ENCODE measurements around the gene TMEM123. TPM values are rescaled to one million over a fixed set of nuclear protein-coding genes. Genes with fewer than 3 reads are reported as not detected.

Gene TMEM123
- total RNA-seq, 1 experiment from 2014 or later, result 149 TPM

DNA sequence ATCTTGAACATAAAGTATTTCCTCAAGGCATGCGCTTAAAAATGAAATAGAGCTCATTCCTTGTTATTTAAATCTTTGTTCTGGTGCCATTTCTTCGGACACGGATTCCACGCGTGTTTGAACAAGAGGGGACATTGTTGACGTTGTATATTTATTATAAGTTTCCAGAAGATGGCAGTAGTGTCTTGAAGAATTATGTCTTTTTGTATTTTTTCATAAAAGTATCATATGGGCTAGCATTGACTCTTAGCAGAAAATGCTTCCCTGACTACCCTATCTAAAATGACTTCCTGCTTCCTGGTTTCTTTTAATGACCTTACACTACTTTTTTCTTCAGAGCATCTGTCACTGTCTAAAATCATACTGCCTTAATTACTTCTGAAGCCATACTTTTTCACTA lies 85.2 kb downstream of the TMEM123 start:
- DNase-seq (ENCODE audit: low read depth), result peak; percentile 21

DNA sequence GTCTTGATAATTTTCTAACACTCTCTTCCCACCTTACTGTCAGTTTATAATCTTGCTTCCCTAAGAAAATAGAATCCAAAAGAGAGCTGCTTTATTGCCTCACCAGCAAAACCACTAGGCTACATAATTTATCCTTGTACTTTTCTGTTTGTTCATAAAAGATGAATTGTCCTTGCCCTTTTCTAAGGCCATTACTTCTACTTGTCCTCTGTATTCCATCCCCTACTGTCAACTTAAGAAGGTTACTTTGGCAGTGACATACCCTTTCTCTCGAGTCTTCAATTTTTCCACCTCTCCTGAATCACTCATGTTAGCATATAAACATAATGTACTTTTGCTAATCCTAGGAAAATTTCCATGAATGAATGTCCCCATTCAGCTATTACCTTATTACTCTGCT lies 87.6 kb downstream of the TMEM123 start:
- DNase-seq (ENCODE audit: low read depth), result no peak

DNA sequence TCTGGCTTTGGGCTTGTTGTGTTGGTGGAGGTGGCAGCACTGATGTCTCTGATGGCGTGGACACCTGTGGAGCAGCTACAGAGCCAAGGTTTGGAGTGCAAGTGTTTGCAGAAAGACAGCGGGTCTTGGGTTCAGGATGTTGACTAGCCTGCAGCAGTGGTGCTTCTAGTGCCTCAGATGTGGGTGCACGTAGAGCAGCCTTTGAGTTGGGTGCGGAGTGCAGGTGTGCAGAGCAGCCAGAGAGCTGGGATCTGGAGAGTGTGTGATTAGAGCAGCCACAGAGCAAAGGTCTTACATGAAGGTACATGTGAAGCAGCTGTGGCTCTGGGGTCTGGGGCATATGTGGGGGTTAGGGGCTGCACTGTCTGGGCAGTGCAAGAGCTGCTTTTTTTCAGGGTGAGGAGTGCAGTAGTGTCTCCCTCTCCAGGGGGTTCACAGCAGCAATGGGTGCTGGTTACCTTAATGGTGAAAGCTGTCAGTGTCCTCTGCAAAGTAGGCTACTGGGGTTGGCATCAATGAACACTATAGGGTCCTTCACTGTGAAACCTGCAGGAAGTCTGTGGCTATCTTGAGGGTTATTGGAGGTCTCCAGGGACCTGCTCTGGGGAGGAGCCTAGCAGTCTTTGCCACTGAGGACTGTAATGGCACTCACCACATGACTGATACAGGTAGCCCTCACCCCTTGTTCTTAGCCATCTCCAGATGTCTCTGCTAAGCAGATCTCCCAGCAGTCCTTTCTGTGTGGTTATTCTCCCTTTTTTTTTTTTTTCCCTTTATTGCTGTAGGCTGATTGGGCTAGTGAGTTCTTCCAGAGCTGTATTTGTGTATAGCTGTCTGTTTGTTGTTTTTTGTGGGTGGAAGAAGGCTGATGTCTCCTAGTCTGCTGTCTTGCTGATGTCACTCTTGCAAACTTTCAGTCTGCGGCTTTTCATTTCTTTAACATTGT lies 91.2 kb downstream of the TMEM123 start:
- no peak for DNase-seq (ENCODE audit: low read depth)

DNA sequence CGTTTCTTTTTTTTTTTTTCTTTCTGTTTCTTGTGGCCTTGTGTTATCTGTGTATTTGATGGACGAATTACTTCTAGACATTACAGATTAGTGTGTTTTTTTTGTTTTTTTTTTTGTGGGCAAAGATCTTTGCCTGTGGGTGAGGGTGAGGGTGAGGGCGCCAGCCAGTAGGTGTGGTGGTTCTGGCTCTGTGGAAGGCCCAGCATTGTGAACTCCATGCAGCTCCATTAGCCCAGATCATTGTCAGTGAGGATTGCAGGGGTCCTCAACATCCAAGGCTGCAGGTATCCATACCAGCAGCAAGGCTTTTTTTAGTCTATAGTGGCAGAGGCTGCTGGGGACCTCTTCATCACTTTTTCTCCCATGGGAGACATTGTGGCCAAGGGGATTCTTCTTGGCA lies 91.9 kb downstream of the TMEM123 start:
- no peak for DNase-seq (ENCODE audit: low read depth)

DNA sequence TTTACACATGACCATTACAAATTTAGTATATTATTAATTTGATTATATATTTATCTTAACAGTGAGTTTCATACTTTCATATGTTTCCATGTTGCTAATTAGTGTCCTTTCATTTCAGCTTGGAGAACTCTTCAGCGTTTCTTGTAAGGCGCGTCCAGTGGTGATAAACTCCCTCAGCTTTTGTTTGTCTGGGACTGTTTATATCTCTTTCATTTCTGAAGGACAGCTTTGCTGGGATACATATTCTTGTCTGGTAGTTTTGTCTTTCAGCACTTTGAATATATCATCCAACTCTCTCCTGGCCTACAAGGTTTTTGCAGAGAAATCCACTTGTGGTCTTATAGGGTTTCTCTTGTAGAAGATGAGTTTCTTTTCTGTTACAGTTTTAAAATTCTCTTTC lies 93.2 kb downstream of the TMEM123 start:
- DNase-seq (ENCODE audit: low read depth), result no peak

DNA sequence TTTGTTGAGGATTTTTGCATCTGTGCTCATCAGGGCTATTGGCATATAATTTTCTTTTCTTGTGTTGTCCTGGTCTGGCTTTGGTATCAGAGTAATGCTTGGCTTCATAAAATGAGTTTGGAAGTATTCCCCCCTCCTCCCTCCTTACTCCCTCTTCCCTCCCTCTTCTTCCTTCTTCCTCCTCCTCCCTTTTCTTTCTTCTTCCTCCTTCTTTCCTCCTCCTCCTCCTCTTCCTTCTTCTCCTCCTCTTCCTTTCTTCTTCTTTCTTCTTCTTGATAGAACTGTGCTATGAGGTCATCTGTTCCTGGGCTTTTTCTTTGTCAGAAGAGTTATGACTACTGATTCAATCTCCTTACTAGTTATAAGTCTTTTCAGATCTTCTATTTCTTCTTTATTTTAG lies 95.4 kb downstream of the TMEM123 start:
- DNase-seq (ENCODE audit: low read depth), result no peak

DNA sequence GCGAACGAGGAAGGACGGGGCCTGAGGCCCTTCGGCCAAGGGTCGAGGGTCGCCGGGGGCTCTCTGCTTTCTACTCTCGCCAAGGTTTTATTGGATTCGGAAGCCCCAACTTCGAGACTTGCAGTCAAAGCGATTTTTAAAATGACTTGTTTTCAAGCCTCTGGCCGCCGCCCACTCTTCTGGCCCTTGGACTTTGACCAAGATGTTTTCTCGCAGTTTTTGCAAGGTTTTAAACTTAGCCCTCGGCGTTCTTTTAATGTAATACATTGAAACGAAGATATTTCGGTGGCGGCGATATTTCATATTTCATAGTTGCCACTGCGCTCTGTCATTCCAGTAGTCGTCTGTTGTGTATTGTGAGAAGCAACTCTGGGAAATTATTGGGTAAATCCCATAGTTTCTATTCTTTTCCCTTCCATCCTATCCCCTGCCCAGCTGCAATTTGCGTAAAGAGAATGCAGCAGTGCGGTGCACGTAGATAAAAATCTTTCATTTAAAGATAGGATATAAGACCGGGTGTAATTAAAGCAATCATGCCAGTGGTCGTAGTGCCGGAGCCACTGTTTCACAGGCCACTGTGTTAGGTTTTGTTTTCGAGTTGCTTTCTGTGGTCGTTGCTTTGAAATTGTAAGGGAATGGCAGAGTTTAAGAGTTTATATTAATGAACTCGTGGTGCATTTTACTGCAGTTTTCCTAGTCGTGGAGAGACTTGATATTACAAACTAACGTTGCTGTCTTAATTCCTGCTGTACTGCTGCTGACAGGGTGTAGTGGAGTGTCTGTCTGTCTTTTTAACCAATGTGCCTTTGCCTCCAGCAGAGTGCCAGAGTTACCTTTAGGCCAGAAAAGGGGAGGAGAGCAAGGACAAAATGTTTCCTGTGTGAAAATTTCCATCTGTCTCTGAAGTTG lies 104.8 kb downstream of the TMEM123 start:
- DNase-seq (ENCODE audit: low read depth), result peak; percentile 46

DNA sequence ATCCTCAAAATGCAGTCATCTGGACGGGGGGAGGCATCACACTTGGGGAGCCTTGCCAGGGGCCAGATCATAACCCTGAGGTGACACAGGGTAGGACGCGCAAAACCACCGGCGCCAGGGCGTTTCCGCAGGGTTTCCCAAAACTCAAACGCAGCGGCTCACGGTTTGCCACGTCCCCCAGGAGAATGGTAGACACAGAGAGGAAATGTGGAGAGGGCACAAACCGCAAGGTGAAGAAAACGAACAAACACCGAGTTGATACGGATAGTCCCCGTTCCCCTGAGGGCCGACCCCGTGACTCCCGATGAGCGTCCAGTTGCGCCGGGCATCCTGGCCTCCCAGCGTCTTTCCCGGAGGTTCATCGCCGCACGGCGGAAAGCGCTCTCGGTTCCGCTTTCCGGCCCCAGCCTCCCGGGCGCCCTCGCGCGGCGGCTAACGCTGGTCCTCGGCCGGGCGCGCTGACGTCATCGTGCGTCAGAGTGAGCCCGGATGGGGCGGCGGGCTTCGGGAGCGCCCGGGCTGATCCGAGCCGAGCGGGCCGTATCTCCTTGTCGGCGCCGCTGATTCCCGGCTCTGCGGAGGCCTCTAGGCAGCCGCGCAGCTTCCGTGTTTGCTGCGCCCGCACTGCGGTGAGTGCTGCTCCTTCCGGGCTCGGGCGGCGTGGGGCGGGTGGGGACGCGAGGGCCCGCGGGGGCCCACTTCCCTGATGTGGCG lies 105.7 kb downstream of the TMEM123 start, which contains the start of gene BIRC2:
BIRC2 (plus strand) TSS at position 467 of the 714 bp plus-strand sequence. CDS start 2,641 bp downstream, outside the sequence.
- peak; percentile 93 for DNase-seq (ENCODE audit: low read depth)

DNA sequence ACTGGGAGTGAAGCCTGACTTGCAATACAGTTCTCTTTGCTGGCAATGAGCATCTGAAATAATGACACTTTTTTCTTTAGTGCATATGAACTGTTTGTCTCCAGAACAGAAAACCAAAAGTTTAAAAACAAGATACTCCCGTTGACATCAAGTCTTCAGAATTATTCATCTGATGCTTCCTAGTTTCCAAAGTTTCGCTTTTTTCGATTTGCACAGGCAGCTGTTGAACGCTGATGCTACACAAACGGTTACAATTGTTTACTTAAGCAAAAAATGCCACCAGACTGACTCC lies 106.2 kb downstream of the TMEM123 start:
- no peak for DNase-seq (ENCODE audit: low read depth)

Other genes starting within 250 kb of the TMEM123 start
- gene BIRC3, start 135.3 kb downstream of the TMEM123 start, total RNA-seq (2014; rRNA removed), result 0.40 and 0.64 TPM in 2 replicates
- gene BIRC2, start 105.6 kb downstream of the TMEM123 start, total RNA-seq (2014; rRNA removed), result 65.9 and 77.4 TPM in 2 replicates
- gene MMP7, start 78.0 kb upstream of the TMEM123 start, total RNA-seq (2014; rRNA removed), result 1.3 and 1.4 TPM in 2 replicates
- gene MMP20, start 172.6 kb upstream of the TMEM123 start, total RNA-seq (2014; rRNA removed), result not detected in 2 replicates

Data from LHCN-M2 (cell line).